Esophagus squamous epithelium (tissue), 5 donors: ENCODE data around the gene HHATL. TPM values are rescaled to one million over a fixed set of nuclear protein-coding genes. Genes with fewer than 3 reads are reported as not detected.

Experiments used
- DNase-seq: peaks from one replicate; lab custom pipeline; 2025; lab: John Stamatoyannopoulos, UW
- H3K27ac ChIP-seq, 4 donors: fragments of 200-600 bp; sonication (generic); one replicate each; pipeline ENCODE4 v1.5.1; 2016 to 2019; ENCODE audit warnings: mild to moderate bottlenecking in 1 of 4
- H3K27me3 ChIP-seq, 4 donors: fragments of 200-600 bp; sonication (generic); 1 replicate in 3 of 4; 2 replicates in 1 of 4; pipeline versions ENCODE4 v1.5.1 to v1.6.0; 2017 to 2021; ENCODE audit warnings: antibody characterized with exemption in 1 of 4
- H3K36me3 ChIP-seq, 3 donors: fragments of 200-600 bp; sonication (generic); one replicate each; pipeline ENCODE4 v1.5.1; 2016 to 2019
- H3K4me1 ChIP-seq, 3 donors: fragments of 200-600 bp; sonication (generic); one replicate each; pipeline ENCODE4 v1.5.1; 2017 to 2019
- H3K4me3 ChIP-seq, 4 donors: fragments of 200-600 bp; sonication (generic); 1 replicate in 3 of 4; 2 replicates in 1 of 4; pipeline ENCODE4 v1.5.1; 2016 to 2019; ENCODE audit warnings: mild to moderate bottlenecking in 2 of 4, moderate library complexity in 1 of 4
- H3K9me3 ChIP-seq, 3 donors: fragments of 200-600 bp; sonication (generic); one replicate each; pipeline ENCODE4 v1.5.1; 2016 to 2019
- CTCF ChIP-seq, 6 experiments: fragments of 450-650 bp in 4 of 6; fragments of 200-600 bp in 2 of 6; sonication (generic) in 2 of 6; IDR thresholded peaks; one replicate each; pipeline ENCODE4 v1.5.1; 2016 to 2019; ENCODE audit warnings: antibody characterized with exemption in 6 of 6, mild to moderate bottlenecking in 4 of 6, moderate library complexity in 4 of 6
- POLR2A ChIP-seq, 4 donors: fragments of 450-650 bp; IDR thresholded peaks; one replicate each; pipeline ENCODE4 v1.6.1; 2017; ENCODE audit warnings: antibody characterized with exemption in 4 of 4, mild to moderate bottlenecking in 4 of 4, moderate library complexity in 3 of 4
- WGBS, 2 donors: methylation state at CpG; one replicate each; pipeline ENCODE4 v1.1.5; 2018; 5-methylcytosine and 5-hydroxymethylcytosine counted together
- intact Hi-C: fragments of 100-400 bp; cut with DNase I; formaldehyde crosslinking; loops from one replicate; pipeline ENCODE4 v1.15.0; 2022
- total RNA-seq, 4 donors: library from RNA; depleted of rRNA; stranded (reverse); fragments of >200 nt; gene quantifications; one replicate each; pipeline ENCODE4 v1.1.0, GENCODE V29; 2016
- donor health status: DM: yes; HTN: yes; CAD: no.

HHATL gene
- total RNA-seq, 4 donors from 2014 or later, result not detected

DNA sequence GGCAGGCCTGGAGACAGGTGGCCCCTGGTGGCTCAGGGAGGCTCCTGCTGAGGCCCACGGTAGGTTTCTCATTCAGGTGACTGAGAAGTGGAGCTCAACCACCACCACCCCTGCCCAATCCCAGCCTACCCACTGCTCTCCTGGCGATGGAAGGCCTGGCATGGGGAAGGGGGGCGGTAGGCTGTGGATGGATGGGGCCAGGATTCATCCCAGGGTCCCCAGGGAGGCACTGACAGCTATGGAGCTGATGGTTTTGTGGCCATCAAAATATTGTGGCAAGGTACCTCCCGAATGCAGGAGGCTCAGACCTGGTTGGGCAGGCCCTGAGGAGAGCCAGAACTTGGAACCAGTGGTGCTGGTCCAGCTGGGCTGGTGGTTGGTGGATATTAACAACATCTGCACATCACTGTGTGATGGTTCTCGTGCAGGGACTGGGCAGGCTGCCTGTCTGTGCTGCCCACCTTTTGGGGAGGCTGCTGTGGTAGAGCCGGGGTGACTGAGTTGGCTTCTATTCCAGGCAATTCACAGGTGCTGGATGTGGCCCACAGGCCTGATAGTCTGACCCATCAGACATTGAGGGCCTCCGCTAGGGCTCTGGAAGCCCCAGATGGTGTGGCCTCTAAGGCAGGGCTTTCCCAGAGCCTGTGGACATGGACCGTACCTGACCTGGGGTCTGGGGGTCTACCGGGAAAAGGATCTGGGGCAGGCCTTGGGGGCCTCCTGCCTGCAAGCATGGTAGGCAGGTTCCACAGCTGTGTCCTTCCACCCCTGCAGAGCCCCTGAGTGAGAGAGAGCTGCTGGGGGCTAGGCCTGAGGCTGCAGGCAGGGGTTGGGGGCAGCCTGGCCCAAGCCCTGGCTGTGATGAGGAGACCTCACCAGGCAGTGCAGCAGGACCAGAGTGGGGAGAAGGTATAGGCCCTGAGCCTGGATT is 45.7 kb downstream of the HHATL start:
- Histone ChIP-seq H3K9me3 (no peaks in the 10 kb centered on the region), H3K27ac (peak overlapping the region in 3 of 4 donors; percentile 94 to 96 (median 94)), H3K4me3 (no peak overlapping the region), H3K27me3 (no peaks in the 10 kb centered on the region), H3K4me1 (peaks cover 33 to 77% (median 44%) of the 10 kb centered on the region in 3 donors), H3K36me3 (peaks cover 3 to 21% (median 8%) of the 10 kb centered on the region in 3 donors)
- no peak for DNase-seq
- intact Hi-C loops, result no loop called here
- 49 to 88% methylated on average over 3 to 4 of the region's 9 CpGs for WGBS, 2 donors
- TF ChIP-seq CTCF (IDR thresholded peaks at IDR 0.05) (no peak), POLR2A (IDR thresholded peaks at IDR 0.05) (no peak)

- TF ChIP-seq POLR2A (IDR thresholded peaks at IDR 0.05) (no peak), CTCF (IDR thresholded peaks at IDR 0.05) (no peak)
- Histone ChIP-seq H3K9me3 (no peaks in the 10 kb centered on the region), H3K36me3 (peaks cover 3 to 21% (median 8%) of the 10 kb centered on the region in 3 donors), H3K4me1 (peaks cover 36 to 85% (median 53%) of the 10 kb centered on the region in 3 donors), H3K27me3 (no peaks in the 10 kb centered on the region), H3K4me3 (peak overlapping the region in 1 of 4 donors; percentile 80), H3K27ac (peak overlapping the region; percentile 39 to 96 (median 94))
- whole genome bisulfite sequencing, 2 donors, result 57 to 72% methylated on average over 3 to 6 of the region's 6 CpGs
- intact Hi-C loops, result no loop called here
- no peak for DNase-seq
Observed at GRCh38 chr3:42655980-42656679, 46.5 kb downstream of the HHATL start.

- DNase-seq, result no peak
- Histone ChIP-seq H3K27ac (peak overlapping the region; percentile 84 to 96 (median 94)), H3K36me3 (peaks cover 3 to 24% (median 8%) of the 10 kb centered on the region in 3 donors), H3K4me1 (peaks cover 36 to 88% (median 54%) of the 10 kb centered on the region in 3 donors), H3K9me3 (no peaks in the 10 kb centered on the region), H3K4me3 (peak overlapping the region; percentile 67 to 86 (median 78)), H3K27me3 (no peaks in the 10 kb centered on the region)
- intact Hi-C loops, result no loop called here
- WGBS, 2 donors, result 67 to 100% methylated on average over 1 of the region's 4 CpGs
- TF ChIP-seq CTCF (IDR thresholded peaks at IDR 0.05) (no peak), POLR2A (IDR thresholded peaks at IDR 0.05) (no peak)
Observed at GRCh38 chr3:42655331-42655888, 47.2 kb downstream of the HHATL start.

GRCh38 chr3:42654331-42655201 is 48.0 kb downstream of the HHATL start:
- no peaks in the 10 kb centered on the region for H3K27me3 ChIP-seq
- H3K9me3 ChIP-seq, result no peaks in the 10 kb centered on the region
- DNase-seq, result no peak
- H3K4me1 ChIP-seq, result peaks cover 36 to 83% (median 54%) of the 10 kb centered on the region in 3 donors
- WGBS, 2 donors, result 2 to 5% methylated on average over 4 to 10 of the region's 94 CpGs
- H3K27ac ChIP-seq, result peak overlapping the region; percentile 84 to 96 (median 94)
- peak overlapping the region; percentile 67 to 86 (median 78) for H3K4me3 ChIP-seq
- TF ChIP-seq POLR2A (IDR thresholded peaks at IDR 0.05), result peak in 1 of 4 donors; percentile 30
- no peak for TF ChIP-seq CTCF (IDR thresholded peaks at IDR 0.05)
- intact Hi-C loops, result no loop called here
- peaks cover 1 to 26% (median 3%) of the 10 kb centered on the region in 3 donors for H3K36me3 ChIP-seq
